GM23248 (cell line): ENCODE measurements around the gene SRRM5. TPM values are rescaled to one million over a fixed set of nuclear protein-coding genes. Genes with fewer than 3 reads are reported as not detected.

Experiments used
- DNase-seq: peaks from one replicate; pipeline ENCODE4 v3.0.0-alpha.2; 2015
- H2AFZ ChIP-seq: fragments of 200-600 bp; sonication (generic); 2 replicates; pipeline ENCODE4 v1.6.1; 2016; ENCODE audit warnings: antibody characterized with exemption
- H3F3A ChIP-seq: fragments of 200-600 bp; sonication (generic); 2 replicates; pipeline ENCODE4 v1.6.1; 2016; ENCODE audit warnings: mild to moderate bottlenecking, antibody characterized with exemption, mixed run types; ENCODE audit not compliant: insufficient read depth
- H3K27ac ChIP-seq: fragments of 200-600 bp; sonication (generic); 2 replicates; pipeline ENCODE4 v1.5.1; 2016; ENCODE audit warnings: mild to moderate bottlenecking
- H3K27me3 ChIP-seq: fragments of 200-600 bp; sonication (generic); replicated peaks from 2 replicates; pipeline ENCODE4 v1.6.1; 2016; ENCODE audit warnings: mild to moderate bottlenecking; ENCODE audit not compliant: insufficient read depth
- H3K36me3 ChIP-seq: fragments of 200-600 bp; sonication (generic); 2 replicates; pipeline ENCODE4 v1.6.1; 2016; ENCODE audit warnings: low read depth, mild to moderate bottlenecking
- H3K4me1 ChIP-seq: fragments of 200-600 bp; sonication (generic); 2 replicates; pipeline ENCODE4 v1.6.1; 2016; ENCODE audit warnings: mild to moderate bottlenecking; ENCODE audit not compliant: insufficient read depth
- H3K4me2 ChIP-seq: fragments of 200-600 bp; sonication (generic); one replicate; pipeline ENCODE4 v1.6.1; 2016; ENCODE audit warnings: mild to moderate bottlenecking; ENCODE audit not compliant: unreplicated experiment
- H3K4me3 ChIP-seq: fragments of 200-600 bp; sonication (generic); 2 replicates; pipeline ENCODE4 v1.5.1; 2016; ENCODE audit warnings: mild to moderate bottlenecking
- H3K79me2 ChIP-seq: fragments of 200-600 bp; sonication (generic); 2 replicates; pipeline ENCODE4 v1.6.1; 2016; ENCODE audit warnings: mild to moderate bottlenecking; ENCODE audit not compliant: insufficient read depth
- H3K9ac ChIP-seq: fragments of 200-600 bp; sonication (generic); 2 replicates; pipeline ENCODE4 v1.6.1; 2016; ENCODE audit warnings: mild to moderate bottlenecking
- H3K9me2 ChIP-seq: fragments of 200-600 bp; sonication (generic); 2 replicates; pipeline ENCODE4 v1.6.1; 2016; ENCODE audit warnings: mixed run types, mild to moderate bottlenecking, moderate library complexity; ENCODE audit not compliant: insufficient read depth
- H3K9me3 ChIP-seq: fragments of 200-600 bp; sonication (generic); one replicate; pipeline ENCODE4 v1.6.1; 2017; ENCODE audit warnings: low read depth
- H4K20me1 ChIP-seq: fragments of 200-600 bp; sonication (generic); 2 replicates; pipeline ENCODE4 v1.6.0; 2016; ENCODE audit not compliant: insufficient read depth
- EZH2 ChIP-seq: fragments of 200-600 bp; sonication (generic); IDR thresholded peaks from 2 replicates; pipeline ENCODE4 v1.6.1; 2018; ENCODE audit warnings: antibody characterized with exemption, mild to moderate bottlenecking; ENCODE audit not compliant: insufficient read depth, poor library complexity, severe bottlenecking
- EZH2phosphoT487 ChIP-seq: fragments of 200-600 bp; sonication (generic); IDR thresholded peaks from 2 replicates; pipeline ENCODE4 v1.6.1; 2018; ENCODE audit warnings: antibody characterized with exemption, moderate library complexity, mild to moderate bottlenecking, low read depth; ENCODE audit not compliant: insufficient read depth
- WGBS, 2 experiments: methylation state at CpG; one replicate each; pipeline ENCODE4 v1.1.6; 2015 to 2017; ENCODE audit warnings: low lambda C conversion rate in 2 of 2, low coverage in 1 of 2; ENCODE audit errors: missing lambda C conversion rate in 2 of 2; 5-methylcytosine and 5-hydroxymethylcytosine counted together
- in situ Hi-C: fragments of 300-500 bp; cut with MboI; formaldehyde crosslinking; loops from 2 replicates; pipeline ENCODE4 v1.15.0; 2020
- polyA plus RNA-seq: library from polyadenylated mRNA; unstranded; fragments of >200 nt; fragmentation: Nextera tagmentation; extraction: Ambion mirVana; gene quantifications from 2 replicates; pipeline ENCODE4 v1.2.1, GENCODE V29; 2016
- total RNA-seq: library from RNA; depleted of rRNA; stranded (reverse); fragments of >200 nt; shearing (Covaris generic); gene quantifications from 2 replicates; pipeline ENCODE4 v1.2.3, GENCODE V29; 2014

Gene SRRM5
- total and polyA plus RNA-seq, 2 experiments from 2014 or later = not detected

GRCh38 chr19:43641333-43641732 is 29.4 kb downstream of the SRRM5 start:
- H3K9ac ChIP-seq = no peak overlapping the region
- peaks cover 1% of the 10 kb centered on the region; the same call in 1 of the 2 replicates for H3K36me3 ChIP-seq
- in situ Hi-C loops = no loop called here
- TF ChIP-seq EZH2 = no peak
- TF ChIP-seq EZH2phosphoT487 = no peak
- H3K79me2 ChIP-seq = no peaks in the 10 kb centered on the region
- no peak overlapping the region for H3K4me2 ChIP-seq
- H2AFZ ChIP-seq = no peak overlapping the region
- no peaks in the 10 kb centered on the region for H3K9me2 ChIP-seq
- no peak for DNase-seq
- 96 to 97% methylated on average over 2 of the region's 2 CpGs for WGBS, 2 experiments
- peaks cover 22% of the 10 kb centered on the region; the same call in 1 of the 2 replicates for H3F3A ChIP-seq
- H4K20me1 ChIP-seq = no peaks in the 10 kb centered on the region
- no peak overlapping the region for H3K27ac ChIP-seq
- peaks cover 22% of the 10 kb centered on the region for H3K27me3 ChIP-seq
- no peaks in the 10 kb centered on the region for H3K9me3 ChIP-seq
- no peaks in the 10 kb centered on the region for H3K4me1 ChIP-seq
- no peak overlapping the region for H3K4me3 ChIP-seq

DNA sequence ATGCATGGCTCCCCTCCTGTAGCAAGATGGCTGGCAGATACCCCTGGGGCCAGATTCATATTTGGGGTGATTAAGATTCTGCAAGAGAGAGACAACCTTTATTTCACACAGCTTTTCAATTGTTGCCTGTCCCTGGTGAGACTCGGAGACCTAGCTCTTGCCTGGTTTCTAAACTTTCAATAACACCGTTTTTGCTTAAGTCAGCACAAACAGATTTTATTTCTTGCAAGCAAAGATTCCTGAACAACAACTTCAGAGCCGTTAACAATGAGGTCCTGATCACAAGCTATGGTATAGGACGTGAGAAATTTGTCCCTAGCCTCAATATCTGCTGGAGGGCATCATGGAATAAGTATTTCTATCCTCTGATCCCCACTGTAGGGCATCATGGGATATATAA is 30.6 kb downstream of the SRRM5 start:
- Histone ChIP-seq H3K9ac (no peak overlapping the region), H3K27me3 (peaks cover 21% of the 10 kb centered on the region), H3F3A (peaks cover 25% of the 10 kb centered on the region), H3K9me3 (no peaks in the 10 kb centered on the region), H3K36me3 (peaks cover 11% of the 10 kb centered on the region), H3K4me3 (no peak overlapping the region), H3K9me2 (no peaks in the 10 kb centered on the region), H3K27ac (no peak overlapping the region), H2AFZ (no peak overlapping the region), H4K20me1 (no peaks in the 10 kb centered on the region), H3K4me2 (no peak overlapping the region), H3K79me2 (no peaks in the 10 kb centered on the region), H3K4me1 (no peaks in the 10 kb centered on the region)
- TF ChIP-seq EZH2phosphoT487 = no peak
- TF ChIP-seq EZH2 = no peak
- 70 to 85% methylated on average over 4 of the region's 4 CpGs for WGBS, 2 experiments
- no peak for DNase-seq
- in situ Hi-C loops = no loop called here

- Histone ChIP-seq H3K4me2 (no peak overlapping the region), H3K9me2 (no peaks in the 10 kb centered on the region), H3K27ac (no peak overlapping the region), H4K20me1 (no peaks in the 10 kb centered on the region), H3K4me3 (no peak overlapping the region), H3K27me3 (peaks cover 14% of the 10 kb centered on the region), H3K4me1 (no peaks in the 10 kb centered on the region), H3K36me3 (peaks cover 19% of the 10 kb centered on the region), H3K9ac (no peak overlapping the region), H3K9me3 (no peaks in the 10 kb centered on the region), H3F3A (peaks cover 29% of the 10 kb centered on the region), H2AFZ (no peak overlapping the region), H3K79me2 (no peaks in the 10 kb centered on the region)
- 40 to 43% methylated on average over 3 of the region's 3 CpGs for WGBS, 2 experiments
- DNase-seq = no peak
- in situ Hi-C loops = no loop called here
- TF ChIP-seq EZH2phosphoT487 (no peak), EZH2 (no peak)
These were observed 31.4 kb downstream of the SRRM5 start for GRCh38 chr19:43643326-43643725.

- in situ Hi-C loops = no loop called here
- Histone ChIP-seq H3K9ac (no peak overlapping the region), H3K4me3 (no peak overlapping the region), H4K20me1 (no peaks in the 10 kb centered on the region), H3K4me2 (no peak overlapping the region), H3K79me2 (no peaks in the 10 kb centered on the region), H3K27me3 (peaks cover 5% of the 10 kb centered on the region; the same call in 1 of the 2 replicates), H3K27ac (no peak overlapping the region), H3K36me3 (peaks cover 19% of the 10 kb centered on the region), H2AFZ (no peak overlapping the region), H3K9me3 (no peaks in the 10 kb centered on the region), H3F3A (peaks cover 33% of the 10 kb centered on the region), H3K9me2 (no peaks in the 10 kb centered on the region), H3K4me1 (no peaks in the 10 kb centered on the region)
- no peak for TF ChIP-seq EZH2phosphoT487
- TF ChIP-seq EZH2 = no peak
- WGBS, 2 experiments = 82 to 83% methylated on average over 13 of the region's 13 CpGs
- no peak for DNase-seq
These were observed 32.3 kb downstream of the SRRM5 start for GRCh38 chr19:43644181-43644580.

DNA sequence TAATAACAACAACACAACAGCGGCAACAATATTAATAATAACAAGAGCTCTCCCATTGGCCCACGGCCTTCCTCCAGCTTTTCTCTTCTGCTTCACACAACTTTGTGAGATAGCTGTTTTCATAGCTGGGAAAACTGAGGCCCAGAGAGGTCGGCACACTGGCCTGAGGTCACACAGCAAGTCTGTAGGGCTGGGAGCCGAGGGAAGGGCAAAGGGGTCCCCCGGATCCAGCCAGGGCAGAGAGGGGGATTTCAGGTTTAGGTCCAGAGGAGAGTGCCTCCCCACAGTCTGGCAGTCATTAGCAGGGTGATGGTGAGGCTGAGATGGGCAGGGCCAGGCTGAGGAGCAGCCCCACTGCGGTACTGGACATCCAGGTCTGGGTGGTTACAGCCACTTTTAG is 36.7 kb downstream of the SRRM5 start:
- TF ChIP-seq EZH2 (no peak), EZH2phosphoT487 (no peak)
- no peaks in the 10 kb centered on the region for H3K9me2 ChIP-seq
- no peaks in the 10 kb centered on the region for H3K27me3 ChIP-seq
- no peak overlapping the region for H3K4me2 ChIP-seq
- H4K20me1 ChIP-seq = no peaks in the 10 kb centered on the region
- H3F3A ChIP-seq = peaks cover 29% of the 10 kb centered on the region
- 94% methylated on average over 5 to 6 of the region's 6 CpGs for WGBS, 2 experiments
- no peak overlapping the region for H2AFZ ChIP-seq
- in situ Hi-C loops = no loop called here
- H3K4me1 ChIP-seq = no peaks in the 10 kb centered on the region
- no peak overlapping the region for H3K27ac ChIP-seq
- no peaks in the 10 kb centered on the region for H3K79me2 ChIP-seq
- no peak for DNase-seq
- peaks cover 38% of the 10 kb centered on the region for H3K36me3 ChIP-seq
- H3K4me3 ChIP-seq = no peak overlapping the region
- H3K9me3 ChIP-seq = no peaks in the 10 kb centered on the region
- no peak overlapping the region for H3K9ac ChIP-seq
